SKM-1 treated with dmso at 0.1 percent for 144 hours (cell line): ENCODE results near the gene GLIS1.

ENCODE experiments used
- DNase-seq: peaks from one replicate; lab custom pipeline; 2025; ENCODE audit not compliant: unreplicated experiment; lab: John Stamatoyannopoulos, UW

The GLIS1 gene

DNA sequence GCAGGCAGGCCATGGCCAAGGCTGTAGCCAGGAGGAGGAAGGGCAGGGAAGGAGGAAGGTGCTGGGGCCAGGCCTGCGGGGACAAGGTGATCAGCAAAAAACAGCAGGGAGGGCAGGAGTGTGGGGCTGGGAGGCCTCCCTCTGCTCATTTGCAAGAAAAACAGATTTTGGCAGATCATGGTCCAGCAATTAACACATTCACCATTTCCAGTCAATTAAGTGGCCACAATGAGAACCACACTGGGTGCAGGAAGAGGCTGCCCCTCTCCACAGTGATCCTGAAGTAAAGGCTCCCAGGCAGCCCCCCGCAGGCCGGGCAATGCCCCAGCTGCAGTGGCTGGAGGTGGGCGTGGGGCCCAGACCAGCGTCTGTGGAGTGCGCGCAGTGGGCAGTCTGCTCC lies 225.1 kb downstream of the GLIS1 start:
- no peak for DNase-seq

DNA sequence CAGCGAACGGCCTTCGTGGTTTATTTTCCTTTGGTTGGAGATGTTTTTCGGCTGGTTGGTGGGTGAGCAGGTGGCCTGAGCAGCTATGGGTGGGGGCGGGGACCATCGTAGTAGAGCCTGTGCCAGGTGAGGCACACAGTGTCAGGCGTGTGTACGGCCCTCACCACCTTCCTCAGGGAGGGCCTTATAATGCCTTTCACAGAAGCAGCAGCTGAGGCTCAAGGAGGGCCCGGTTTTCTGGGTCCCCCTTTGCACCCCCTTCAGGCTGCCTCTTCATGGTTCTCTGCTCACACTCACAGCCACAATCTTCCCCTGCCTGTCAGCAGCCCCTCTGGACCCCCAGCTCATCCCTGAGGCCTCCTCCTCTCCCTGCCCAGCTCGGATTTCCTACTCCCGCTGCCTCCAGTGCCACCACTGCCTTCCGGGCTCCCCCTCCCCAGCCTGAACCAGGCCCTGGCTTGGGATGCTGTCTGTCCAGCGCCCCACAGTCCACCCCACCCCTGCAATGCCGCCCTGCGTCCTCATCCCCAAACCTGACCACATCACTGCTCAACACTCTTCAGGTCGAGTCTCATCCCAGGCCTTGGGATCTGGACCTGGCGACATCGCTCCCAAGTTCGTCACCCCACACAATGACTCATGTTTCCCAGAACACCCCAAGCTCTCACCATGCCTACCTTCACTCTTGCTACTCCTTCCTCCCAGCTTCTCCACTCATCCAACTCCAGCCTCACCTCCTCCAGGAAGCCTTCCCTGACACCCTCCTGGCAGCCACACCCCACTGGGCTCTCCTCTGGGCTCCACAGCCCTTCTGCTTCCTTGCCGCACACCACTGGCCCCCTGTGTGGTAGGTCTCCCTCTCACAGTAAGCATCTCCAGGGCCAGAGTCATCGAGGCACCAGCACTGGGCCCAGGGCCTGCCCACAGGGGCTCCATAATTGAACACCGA lies 225.9 kb downstream of the GLIS1 start:
- no peak for DNase-seq

DNA sequence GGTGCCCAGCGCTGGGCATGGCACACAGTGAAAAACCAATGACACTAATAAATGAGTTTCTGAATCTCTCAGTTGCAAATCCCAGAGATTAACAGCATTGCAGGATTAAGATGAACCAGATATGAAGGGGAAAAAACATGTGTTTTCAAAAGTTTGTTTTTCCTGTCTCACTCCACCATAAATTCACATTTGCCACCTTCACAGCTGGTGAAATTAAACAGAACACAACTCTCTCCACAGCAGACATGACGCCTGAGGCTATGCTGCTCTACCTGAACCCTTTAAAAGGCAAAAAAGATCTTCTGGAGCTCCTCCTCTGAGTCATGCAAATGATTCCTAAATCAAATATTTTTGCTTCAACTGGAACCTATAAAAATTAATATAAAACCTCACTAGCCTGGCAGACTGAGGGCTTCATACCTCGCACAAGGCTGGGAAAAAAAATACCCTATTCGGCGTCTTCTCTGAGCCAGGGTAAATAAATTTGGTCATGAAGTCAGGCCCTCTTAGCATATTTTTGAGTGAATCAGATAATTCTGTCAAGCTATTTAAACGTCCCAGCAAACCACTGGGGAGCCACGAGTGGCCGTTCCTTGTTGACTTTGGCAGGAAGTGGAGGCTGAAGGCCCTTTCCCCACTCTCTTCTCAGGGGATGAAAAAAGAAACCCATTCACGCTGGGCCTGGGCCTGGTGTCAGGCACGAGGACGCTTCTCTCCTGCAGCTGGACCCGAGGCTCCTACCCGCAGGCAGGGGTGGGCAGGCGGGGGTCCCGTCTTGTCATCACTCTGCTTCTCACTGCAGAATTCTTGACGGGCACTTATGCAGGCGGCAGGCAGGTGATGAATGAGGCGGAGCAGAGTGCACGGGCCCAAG lies 226.8 kb downstream of the GLIS1 start:
- no peak for DNase-seq

DNA sequence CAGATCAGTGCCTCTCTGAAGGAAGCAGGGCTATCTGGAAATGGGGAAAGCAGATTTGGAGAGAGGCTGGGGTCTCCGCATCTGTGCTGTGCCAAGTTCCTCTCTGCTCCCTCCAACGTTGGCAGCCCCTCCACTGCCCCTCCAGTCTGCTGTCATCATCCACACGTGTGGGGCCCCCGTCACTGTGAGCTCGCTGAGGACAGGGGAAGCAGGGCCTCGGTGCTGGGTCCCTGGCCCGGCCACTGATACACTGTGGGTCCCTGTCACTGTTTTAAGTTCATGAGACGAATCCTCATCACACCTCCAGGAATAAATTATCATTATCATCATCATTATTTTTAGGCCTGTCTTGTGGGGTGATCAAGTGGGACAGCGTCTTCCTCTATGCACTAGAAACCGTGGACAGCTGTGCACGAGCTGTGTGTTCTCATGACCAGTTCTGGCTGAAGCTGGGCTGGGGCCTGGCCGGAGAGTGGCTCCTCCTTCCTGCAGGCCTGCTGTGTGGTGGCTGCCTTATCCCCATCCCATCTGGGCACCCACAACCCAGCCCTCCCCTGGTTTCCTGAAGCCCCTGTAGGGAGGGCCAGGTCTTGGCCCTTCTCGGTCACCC lies 227.5 kb downstream of the GLIS1 start:
- no peak for DNase-seq

DNA sequence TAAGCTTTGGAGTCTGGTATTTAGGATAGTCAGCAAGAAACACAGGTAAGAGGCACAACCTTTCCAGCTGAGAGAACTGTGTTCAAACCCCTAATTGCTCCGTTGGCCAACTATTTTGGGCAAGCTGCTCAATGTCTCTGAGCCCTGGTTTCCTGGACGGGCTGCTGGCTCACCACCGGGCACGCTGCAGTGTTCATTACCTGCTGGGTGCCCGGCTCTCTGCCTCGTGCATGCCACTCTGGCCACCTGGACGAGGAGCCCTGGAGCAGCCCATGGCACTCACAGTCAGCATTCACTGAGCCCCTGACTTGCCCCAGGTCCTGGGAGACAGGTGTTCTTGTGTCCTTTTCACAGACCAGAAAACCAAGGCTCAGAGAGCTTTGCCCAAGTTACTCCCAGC lies 228.7 kb downstream of the GLIS1 start:
- no peak for DNase-seq

DNA sequence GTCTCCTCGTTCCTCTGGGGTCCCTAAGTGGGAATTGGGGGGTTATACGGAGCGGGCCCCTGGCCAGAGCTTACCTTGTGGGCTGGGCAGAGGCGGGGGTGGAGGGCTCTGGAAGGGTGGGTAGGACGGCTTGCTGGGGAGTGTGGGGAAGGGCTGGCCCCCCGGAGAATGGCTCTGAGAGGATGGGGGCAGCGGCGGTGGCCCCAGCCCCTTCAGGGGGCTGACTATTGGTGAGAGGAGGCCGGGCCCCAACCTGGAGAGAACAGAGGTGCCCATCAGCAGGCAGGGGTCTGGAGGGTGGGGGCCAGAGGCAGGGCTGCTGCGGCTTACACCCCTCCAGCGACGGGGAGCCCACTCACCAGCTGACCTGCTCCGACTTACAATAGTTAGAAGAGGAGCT lies 229.2 kb downstream of the GLIS1 start:
- DNase-seq, result no peak

DNA sequence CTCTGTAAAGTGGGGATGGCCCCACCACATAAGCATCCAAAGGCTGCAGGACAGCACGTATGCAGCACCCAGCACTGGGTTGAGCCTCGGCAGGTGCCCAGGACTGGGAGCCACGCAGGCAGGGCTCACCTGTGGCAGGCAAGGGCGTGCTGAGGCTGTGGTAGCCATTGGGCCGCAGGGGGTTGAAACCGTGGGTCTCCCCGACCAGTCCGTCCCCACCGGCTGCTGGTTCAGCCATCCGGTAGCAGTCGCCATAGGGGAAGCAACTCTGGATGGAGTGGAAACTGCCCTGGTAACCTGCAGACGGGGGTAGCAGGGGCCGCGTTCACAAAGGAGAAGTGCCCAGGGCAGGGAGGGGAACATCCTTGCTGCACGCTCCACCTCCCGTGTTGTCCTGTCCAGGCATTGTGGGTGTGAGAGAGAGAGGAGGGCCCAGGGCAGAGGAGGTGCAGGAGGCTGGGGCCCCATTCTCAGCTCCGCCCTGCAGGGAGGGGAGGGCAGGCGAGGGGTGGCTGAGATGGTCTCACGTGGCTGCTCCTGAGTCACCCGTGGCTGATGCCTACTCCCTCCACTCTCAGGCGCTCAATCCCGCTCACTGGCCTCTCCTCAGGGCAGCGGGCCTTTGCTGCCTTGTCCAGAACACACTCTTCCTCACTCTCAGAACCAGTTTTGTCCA lies 229.8 kb downstream of the GLIS1 start:
- no peak for DNase-seq

DNA sequence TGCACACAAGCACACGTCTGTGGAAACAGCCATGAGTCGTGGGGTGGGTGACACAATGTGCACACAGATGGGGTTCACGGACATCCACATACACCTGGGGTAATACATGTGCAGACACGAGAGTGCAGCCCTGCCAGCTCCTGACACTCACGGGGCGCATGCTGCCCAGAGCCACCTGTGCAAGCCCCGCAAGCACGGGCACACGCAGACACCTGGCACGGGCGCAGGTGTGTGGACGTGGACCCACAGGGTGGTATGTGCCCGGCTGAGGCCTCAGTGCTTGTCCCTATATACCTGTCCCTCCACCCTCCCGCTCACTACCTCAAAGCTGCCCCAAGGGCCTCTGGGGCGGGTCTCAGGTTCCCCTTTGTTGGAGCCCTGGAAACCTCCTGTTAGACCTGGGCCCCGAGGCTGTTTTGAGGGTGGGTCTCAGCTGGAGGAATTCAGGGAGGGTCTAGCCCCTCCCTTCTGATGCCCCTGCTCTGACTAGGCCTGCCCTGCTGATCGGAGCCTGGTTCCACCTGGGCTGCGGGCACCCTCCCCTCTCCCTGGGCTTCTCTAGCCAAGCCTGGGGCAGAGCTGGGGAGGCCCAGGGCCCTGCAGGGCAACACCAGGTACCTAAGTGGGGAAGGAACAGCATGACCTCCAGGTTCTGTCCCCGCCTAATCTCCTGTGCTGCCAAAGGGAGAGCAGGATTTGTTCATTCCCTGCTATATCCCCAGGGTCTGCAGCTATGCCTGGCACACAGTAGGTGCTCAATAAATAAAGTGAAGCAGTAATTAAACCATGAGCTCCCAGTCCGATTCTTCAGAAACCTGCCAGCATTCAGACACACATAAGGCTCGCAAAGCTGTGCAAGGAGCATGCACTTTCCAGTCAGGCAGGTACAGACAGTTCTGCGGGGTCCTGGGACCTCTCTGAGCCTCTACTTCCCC lies 230.6 kb downstream of the GLIS1 start:
- DNase-seq, result no peak

DNA sequence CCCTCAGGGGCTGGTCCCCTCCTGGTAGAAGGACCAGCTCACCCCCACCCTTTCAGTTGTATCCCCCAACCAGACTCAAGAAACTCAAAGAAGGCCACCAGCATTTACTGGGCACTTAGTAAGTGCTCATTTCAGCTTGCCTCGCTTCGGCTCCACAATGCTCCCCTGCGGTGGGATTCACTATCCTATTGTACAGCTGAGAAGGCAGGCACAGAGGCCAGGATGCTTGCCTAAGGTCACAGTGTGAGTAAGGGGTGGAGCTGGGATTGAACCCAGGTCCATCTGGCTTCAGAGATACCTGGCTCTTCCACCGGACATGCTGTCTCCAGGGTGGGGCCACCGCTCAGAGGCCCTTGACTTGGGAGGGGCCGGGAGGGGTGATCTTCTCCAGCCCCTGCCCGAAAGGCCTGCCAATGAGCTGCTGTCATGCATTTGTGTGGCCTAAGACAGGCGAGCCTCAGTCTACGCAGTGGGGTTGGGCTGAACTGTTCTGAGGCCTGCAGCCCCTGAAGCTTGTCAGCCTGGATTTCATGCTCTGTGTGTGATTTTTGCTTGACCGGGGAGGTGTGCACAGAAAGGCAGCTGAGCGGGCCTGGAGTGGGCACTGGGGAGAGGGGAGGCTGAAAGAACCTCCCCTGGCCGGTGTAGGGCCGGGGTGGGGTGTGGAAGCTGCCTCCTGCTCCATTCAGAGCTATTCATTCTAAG lies 231.7 kb downstream of the GLIS1 start:
- DNase-seq, result no peak

DNA sequence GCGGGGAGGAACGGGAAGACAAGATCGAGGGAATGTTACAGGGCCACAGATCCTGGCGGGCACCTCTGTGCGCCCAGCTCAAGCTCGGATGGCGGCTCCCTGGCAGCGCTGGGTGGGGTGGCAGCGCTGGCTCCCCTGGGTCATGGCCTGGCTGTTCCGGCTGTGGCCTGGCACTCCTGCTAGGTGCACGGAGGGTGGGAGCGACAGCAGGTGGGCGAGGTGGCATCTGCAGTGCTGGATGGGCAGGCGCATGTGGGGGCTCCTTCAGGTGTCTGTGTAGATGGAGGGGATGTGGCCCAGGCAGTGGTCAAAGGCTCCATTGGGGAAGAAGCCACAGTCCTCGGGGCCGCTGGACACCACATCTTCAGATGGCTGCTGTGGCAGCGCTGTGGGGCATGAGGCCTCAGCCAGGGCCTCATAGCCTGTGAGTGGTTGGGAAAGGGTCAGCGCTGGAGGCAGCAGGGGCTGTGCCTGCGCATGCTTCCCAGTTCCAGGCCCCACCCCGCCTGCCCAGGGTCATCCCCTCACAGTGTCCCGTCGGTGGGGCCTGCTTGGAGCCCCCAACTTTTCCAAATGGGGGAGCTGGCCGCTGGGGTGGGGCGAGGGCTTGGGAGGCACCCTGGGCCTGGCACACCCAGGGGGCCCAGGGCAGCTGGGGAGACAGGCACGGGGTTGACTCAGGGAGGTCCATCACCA lies 232.5 kb downstream of the GLIS1 start:
- no peak for DNase-seq

DNA sequence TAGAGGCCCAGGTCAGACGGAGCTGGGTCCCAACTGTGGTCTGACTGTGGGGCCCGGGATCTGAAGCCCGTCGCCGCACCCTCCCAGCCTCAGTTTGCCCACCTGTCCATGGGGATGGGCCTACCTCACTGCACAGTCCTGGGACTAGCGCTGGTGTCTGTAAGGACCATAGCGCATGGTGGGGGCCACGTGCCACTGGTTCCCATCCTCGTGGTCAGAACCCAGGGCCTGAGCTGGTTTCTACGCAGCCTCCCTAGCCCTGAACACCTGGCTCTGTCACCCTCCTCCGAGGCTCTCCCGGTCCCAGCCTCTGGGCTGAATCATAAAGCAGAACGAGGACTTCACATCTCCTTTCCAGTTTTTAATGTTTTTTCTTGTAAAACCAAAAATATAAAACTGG lies 233.1 kb downstream of the GLIS1 start:
- no peak for DNase-seq

DNA sequence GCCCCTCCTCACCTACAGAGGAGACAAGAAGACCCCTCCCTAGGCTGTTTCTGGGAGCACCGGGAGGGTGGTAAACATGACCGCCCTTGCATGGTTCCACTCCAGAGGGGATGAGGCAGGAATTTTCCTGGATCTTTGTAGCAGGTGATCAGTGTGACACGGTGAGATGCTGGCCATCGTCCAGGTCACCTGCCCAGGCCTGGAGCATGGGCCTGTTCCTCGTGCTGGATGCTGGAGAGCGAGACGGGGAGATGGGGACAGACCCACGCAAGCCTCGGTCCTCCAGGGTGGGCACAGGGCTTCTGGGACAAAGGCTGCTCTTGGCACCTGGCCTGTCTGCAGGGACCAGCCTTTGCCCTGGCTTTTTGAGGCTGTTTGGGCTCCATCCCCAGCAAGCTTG lies 233.6 kb downstream of the GLIS1 start:
- DNase-seq, result no peak

DNA sequence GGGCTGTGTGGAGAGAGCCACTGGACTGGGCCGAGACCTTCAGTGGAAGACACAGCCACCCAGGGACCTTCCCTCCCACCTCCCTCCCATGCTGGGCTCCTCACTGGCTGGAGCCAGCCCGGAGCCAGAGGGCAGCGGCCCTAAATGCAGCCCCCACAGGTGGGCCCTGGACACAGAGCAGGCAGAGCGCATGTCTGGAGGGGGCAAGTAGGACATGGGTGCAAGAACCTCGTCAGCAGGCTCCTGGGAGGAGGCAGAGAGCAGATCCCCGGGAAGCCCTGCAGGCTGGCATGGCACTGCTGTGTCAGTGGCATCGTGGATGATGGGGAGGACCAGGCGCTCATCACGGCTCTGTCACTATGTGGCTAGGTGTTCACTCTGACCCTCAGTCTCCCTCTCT lies 234.1 kb downstream of the GLIS1 start:
- DNase-seq, result no peak

DNA sequence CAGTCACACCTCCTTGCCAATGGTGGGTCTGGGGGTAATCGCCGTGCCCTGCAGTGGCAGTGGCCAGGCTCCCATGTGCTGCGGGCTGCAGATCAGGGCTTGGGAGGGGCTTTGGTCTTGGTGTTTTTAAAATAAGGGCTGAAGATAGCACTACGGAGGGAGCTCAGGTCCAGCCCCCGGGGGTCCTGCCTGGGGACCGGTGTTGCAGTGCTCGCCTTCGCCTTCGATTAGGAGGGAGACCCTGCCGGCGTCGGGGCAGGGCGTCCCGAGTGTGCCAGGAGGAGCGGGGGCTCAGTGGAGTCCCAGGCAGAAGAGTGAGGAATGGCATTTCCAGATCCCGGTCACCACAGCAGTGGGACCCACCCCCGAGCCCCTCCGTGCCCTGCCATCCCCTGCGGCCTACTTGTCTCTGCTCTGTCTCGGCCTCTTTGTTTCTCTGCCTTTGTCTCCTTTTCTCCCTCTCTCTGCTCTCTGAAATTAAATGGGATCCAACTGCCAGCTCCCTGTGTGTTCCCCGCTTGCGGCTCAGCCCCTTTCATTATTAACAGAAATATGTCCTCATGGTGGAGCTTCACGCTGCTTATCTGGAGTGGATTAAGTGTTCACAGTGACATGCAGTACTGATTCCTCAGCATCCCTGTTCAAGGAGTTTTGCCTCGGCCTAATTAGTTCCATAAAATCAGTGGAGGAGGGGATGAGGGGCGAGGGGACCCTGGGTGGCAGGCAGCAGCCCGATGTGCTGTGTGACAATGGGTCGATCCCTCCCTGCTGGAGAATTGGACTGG lies 235.3 kb downstream of the GLIS1 start:
- no peak for DNase-seq

DNA sequence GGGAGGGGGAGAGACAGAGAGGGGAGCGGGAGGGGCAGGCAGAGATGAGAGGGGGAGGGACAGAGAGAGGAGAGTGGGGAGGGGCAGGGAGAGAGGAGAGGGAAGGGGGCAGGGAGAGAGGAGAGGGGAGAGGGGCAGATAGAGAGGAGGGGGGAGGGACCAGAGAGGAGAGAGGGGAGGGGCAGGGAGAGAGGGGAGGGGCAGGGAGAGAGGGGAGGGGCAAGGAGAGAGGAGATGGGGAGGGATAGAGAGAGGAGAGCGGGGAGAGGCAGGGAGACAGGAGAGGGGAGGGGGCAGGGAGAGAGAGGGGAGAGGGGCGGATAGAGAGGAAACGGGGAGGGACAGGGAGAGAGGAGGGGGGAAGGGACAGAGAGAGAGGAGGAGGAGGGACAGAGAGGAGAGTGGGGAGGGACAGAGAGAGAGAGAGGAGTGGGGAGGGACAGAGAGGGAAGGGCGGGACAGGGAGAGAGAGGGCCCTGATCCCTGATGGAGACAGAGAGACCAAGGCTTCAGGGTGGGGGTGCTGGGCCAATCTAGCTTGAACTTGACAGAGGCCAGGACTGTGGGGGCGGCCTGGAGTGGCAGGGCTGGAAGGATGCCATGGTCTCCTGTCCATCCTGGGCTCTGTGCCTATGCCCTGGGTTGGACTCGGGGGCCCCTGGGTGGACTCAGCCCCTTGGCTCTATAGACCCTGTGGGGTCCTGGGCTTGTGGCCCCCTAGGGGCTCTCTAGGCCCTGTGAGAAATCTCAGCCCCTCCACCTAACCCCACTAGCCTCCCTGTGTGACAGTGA lies 236.1 kb downstream of the GLIS1 start:
- no peak for DNase-seq

DNA sequence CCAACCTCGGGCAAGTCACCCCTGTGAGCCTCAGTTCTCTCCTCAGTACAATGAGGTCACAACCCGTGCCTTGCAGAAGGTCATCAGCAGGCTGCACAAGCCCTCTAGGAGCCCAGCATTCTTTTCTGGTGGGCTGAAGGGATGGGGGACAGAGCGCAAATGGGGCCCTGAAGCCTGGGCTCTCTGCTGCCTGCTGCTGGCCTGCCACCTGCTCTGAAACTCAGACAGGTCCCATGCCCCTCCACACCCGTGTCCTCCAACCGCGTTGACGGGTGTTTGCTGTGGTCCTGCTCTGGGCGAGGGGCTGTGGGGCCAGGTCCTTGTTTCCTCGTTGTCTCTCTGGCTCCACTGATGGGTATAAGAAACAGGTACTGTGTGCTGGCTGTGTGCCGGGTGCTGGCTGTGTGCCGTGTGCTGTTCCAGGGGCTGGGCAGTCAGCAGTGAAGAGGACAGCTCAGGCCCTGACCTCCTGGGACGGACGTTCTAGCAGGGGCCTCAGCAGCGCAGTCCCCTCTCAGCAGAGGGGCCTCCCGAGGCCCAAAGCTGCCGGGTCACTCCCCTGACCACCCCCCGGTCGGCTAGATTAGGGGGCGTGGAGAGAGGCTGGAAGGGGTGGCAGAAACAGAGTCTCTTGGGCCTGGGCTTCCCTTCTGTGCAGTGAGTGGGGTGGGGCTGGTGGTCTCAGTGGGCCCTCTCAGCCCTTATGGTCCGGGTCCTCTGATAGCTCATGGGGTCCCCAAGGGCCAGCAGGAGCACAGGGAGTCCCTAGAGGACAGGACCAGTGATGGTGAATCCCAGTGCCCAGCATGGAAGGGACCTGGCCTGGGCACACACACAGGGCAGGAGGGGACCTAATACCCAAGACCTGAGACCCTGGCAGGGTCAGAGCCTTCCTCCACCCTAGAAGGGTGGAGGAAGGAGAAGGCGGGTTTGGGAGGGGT lies 237.6 kb downstream of the GLIS1 start:
- no peak for DNase-seq
